H1 (cell line): ENCODE measurements around the gene AP2A2. TPM values are rescaled to one million over a fixed set of nuclear protein-coding genes. Genes with fewer than 3 reads are reported as not detected.

Experiments
- BRCA1 ChIP-seq: IDR thresholded peaks from 2 replicates; pipeline ENCODE4 v1.6.1; 2012; ENCODE audit warnings: low read depth, low read length, improper control_type of control experiment
- POLR2AphosphoS5 ChIP-seq: IDR thresholded peaks from 2 replicates; pipeline ENCODE4 v1.6.1; 2011; ENCODE audit warnings: low read depth, low read length
- RBBP5 ChIP-seq: IDR thresholded peaks from 2 replicates; pipeline ENCODE4 v1.7.1; 2012; ENCODE audit warnings: low read depth, mild to moderate bottlenecking, inconsistent platforms, low read length, moderate library complexity, borderline replicate concordance
- SP1 ChIP-seq: IDR thresholded peaks from 2 replicates; pipeline ENCODE4 v1.6.1; 2011; ENCODE audit warnings: low read depth, low read length
- ZNF274 ChIP-seq: IDR thresholded peaks from 2 replicates; pipeline ENCODE4 v1.7.0; 2012; ENCODE audit warnings: low read length, borderline replicate concordance; ENCODE audit errors: extremely low read depth
- polyA plus RNA-seq, 7 experiments: library from polyadenylated mRNA; depleted of rRNA in 3 of 7; stranded (reverse) in 5 of 7; unstranded in 2 of 7; fragments of >200 nt in 5 of 7; fragments of 200-250 nt in 2 of 7; gene quantifications; 1 replicate in 5 of 7; 2 replicates in 1 of 7; 4 replicates in 1 of 7; pipeline versions ENCODE4 v1.2.1 to v1.2.3, GENCODE V29; 2011 to 2013; ENCODE audit warnings: missing spikeins in 2 of 7, mixed read lengths in 2 of 7
- total RNA-seq: library from RNA; stranded (reverse); fragmentation: NEBNext Ultra II Directional; extraction: Animal tissue kit (Norgen Biotek cat#: 25700); gene quantifications from 2 replicates; pipeline ENCODE4 v1.2.1, GENCODE V29; 2021
- TF ChIP-seq, protein P1 (sequence below): fragments of 300-600 bp; sonication (generic); IDR thresholded peaks from 2 replicates; pipeline ENCODE4 v1.7.1; 2012; ENCODE audit warnings: low read length, moderate library complexity, mild to moderate bottlenecking, inconsistent platforms; ENCODE audit not compliant: insufficient replicate concordance
- TF ChIP-seq, protein P2 (sequence below): IDR thresholded peaks from 2 replicates; pipeline ENCODE4 v1.6.1; 2012; ENCODE audit warnings: inconsistent platforms
- TF ChIP-seq, protein P3 (sequence below): IDR thresholded peaks from 2 replicates; pipeline ENCODE4 v1.6.1; 2012; ENCODE audit warnings: low read length, inconsistent platforms

Gene AP2A2
- total and polyA plus RNA-seq, 2 of the 8 experiments (the other 6 are each of a cell fraction or from before 2014, with no cell fraction given) = 50.0 to 65.0 TPM

DNA sequence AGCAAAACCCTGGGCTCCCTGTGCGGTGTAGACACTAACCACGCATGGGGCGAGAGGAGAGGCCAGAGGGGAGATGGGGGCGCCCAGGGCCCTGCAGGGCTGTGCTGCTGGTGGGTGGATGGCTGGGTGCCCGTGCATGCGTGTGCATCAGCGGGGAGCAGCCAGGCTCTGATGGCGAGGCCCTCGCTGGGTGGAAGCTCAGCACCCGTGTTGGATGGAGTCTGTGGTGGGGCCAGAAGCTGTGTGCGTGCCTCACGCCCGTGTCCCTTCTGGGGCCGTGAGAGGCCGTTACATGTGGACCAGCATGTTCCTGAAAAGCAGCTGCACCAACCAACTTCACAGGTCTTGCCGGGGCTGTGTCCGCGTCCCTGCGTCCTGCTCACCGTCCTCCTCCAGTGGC is 77.5 kb downstream of the AP2A2 start (continued):
- TF ChIP-seq, protein P1, sequence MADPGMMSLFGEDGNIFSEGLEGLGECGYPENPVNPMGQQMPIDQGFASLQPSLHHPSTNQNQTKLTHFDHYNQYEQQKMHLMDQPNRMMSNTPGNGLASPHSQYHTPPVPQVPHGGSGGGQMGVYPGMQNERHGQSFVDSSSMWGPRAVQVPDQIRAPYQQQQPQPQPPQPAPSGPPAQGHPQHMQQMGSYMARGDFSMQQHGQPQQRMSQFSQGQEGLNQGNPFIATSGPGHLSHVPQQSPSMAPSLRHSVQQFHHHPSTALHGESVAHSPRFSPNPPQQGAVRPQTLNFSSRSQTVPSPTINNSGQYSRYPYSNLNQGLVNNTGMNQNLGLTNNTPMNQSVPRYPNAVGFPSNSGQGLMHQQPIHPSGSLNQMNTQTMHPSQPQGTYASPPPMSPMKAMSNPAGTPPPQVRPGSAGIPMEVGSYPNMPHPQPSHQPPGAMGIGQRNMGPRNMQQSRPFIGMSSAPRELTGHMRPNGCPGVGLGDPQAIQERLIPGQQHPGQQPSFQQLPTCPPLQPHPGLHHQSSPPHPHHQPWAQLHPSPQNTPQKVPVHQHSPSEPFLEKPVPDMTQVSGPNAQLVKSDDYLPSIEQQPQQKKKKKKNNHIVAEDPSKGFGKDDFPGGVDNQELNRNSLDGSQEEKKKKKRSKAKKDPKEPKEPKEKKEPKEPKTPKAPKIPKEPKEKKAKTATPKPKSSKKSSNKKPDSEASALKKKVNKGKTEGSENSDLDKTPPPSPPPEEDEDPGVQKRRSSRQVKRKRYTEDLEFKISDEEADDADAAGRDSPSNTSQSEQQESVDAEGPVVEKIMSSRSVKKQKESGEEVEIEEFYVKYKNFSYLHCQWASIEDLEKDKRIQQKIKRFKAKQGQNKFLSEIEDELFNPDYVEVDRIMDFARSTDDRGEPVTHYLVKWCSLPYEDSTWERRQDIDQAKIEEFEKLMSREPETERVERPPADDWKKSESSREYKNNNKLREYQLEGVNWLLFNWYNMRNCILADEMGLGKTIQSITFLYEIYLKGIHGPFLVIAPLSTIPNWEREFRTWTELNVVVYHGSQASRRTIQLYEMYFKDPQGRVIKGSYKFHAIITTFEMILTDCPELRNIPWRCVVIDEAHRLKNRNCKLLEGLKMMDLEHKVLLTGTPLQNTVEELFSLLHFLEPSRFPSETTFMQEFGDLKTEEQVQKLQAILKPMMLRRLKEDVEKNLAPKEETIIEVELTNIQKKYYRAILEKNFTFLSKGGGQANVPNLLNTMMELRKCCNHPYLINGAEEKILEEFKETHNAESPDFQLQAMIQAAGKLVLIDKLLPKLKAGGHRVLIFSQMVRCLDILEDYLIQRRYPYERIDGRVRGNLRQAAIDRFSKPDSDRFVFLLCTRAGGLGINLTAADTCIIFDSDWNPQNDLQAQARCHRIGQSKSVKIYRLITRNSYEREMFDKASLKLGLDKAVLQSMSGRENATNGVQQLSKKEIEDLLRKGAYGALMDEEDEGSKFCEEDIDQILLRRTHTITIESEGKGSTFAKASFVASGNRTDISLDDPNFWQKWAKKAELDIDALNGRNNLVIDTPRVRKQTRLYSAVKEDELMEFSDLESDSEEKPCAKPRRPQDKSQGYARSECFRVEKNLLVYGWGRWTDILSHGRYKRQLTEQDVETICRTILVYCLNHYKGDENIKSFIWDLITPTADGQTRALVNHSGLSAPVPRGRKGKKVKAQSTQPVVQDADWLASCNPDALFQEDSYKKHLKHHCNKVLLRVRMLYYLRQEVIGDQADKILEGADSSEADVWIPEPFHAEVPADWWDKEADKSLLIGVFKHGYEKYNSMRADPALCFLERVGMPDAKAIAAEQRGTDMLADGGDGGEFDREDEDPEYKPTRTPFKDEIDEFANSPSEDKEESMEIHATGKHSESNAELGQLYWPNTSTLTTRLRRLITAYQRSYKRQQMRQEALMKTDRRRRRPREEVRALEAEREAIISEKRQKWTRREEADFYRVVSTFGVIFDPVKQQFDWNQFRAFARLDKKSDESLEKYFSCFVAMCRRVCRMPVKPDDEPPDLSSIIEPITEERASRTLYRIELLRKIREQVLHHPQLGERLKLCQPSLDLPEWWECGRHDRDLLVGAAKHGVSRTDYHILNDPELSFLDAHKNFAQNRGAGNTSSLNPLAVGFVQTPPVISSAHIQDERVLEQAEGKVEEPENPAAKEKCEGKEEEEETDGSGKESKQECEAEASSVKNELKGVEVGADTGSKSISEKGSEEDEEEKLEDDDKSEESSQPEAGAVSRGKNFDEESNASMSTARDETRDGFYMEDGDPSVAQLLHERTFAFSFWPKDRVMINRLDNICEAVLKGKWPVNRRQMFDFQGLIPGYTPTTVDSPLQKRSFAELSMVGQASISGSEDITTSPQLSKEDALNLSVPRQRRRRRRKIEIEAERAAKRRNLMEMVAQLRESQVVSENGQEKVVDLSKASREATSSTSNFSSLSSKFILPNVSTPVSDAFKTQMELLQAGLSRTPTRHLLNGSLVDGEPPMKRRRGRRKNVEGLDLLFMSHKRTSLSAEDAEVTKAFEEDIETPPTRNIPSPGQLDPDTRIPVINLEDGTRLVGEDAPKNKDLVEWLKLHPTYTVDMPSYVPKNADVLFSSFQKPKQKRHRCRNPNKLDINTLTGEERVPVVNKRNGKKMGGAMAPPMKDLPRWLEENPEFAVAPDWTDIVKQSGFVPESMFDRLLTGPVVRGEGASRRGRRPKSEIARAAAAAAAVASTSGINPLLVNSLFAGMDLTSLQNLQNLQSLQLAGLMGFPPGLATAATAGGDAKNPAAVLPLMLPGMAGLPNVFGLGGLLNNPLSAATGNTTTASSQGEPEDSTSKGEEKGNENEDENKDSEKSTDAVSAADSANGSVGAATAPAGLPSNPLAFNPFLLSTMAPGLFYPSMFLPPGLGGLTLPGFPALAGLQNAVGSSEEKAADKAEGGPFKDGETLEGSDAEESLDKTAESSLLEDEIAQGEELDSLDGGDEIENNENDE = no peak
- TF ChIP-seq ZNF274 (no peak), SP1 (no peak), RBBP5 (no peak), BRCA1 (no peak), POLR2AphosphoS5 (no peak)
- TF ChIP-seq, protein P2, sequence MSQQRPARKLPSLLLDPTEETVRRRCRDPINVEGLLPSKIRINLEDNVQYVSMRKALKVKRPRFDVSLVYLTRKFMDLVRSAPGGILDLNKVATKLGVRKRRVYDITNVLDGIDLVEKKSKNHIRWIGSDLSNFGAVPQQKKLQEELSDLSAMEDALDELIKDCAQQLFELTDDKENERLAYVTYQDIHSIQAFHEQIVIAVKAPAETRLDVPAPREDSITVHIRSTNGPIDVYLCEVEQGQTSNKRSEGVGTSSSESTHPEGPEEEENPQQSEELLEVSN = no peak
- TF ChIP-seq, protein P3, sequence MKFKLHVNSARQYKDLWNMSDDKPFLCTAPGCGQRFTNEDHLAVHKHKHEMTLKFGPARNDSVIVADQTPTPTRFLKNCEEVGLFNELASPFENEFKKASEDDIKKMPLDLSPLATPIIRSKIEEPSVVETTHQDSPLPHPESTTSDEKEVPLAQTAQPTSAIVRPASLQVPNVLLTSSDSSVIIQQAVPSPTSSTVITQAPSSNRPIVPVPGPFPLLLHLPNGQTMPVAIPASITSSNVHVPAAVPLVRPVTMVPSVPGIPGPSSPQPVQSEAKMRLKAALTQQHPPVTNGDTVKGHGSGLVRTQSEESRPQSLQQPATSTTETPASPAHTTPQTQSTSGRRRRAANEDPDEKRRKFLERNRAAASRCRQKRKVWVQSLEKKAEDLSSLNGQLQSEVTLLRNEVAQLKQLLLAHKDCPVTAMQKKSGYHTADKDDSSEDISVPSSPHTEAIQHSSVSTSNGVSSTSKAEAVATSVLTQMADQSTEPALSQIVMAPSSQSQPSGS = no peak
- TF ChIP-seq, all 59 proteins: peak for 0
